BJ (cell line): ENCODE results near the gene ATP1A2. TPM values are rescaled to one million over a fixed set of nuclear protein-coding genes. Genes with fewer than 3 reads are reported as not detected.

ENCODE experiments used
- CTCF ChIA-PET: fragments of 350-600 bp; formaldehyde crosslinking; extraction: SDS; loops from one replicate; lab custom pipeline; 2021; ENCODE audit warnings: antibody characterized with exemption, inconsistent platforms; lab: Yijun Ruan, JAX
- POLR2A ChIA-PET: fragments of 300-600 bp; sonication (Branson Sonifier 250); formaldehyde crosslinking; extraction: SDS; loops from one replicate; lab custom pipeline; 2021; ENCODE audit warnings: antibody characterized with exemption; lab: Charles Lee
- DNase-seq: peaks from one replicate; pipeline ENCODE4 v3.0.0-alpha.2; 2011; ENCODE audit warnings: low read depth
- H3K27me3 ChIP-seq: 2 replicates; pipeline ENCODE4 v1.6.0; 2011; ENCODE audit warnings: low read length; ENCODE audit not compliant: control insufficient read depth, insufficient read depth
- H3K36me3 ChIP-seq: 2 replicates; pipeline ENCODE4 v1.5.1; 2011; ENCODE audit warnings: low read length; ENCODE audit not compliant: control insufficient read depth, insufficient read depth
- H3K4me3 ChIP-seq: 2 replicates; pipeline ENCODE4 v1.5.1; 2011; ENCODE audit warnings: low read depth, mild to moderate bottlenecking, control low read depth, low read length
- polyA plus RNA-seq: library from polyadenylated mRNA; depleted of rRNA; stranded (reverse); fragments of >200 nt; gene quantifications from 2 replicates; pipeline ENCODE4 v1.2.3, GENCODE V29; 2011
- TF ChIP-seq, protein P1 (sequence below): IDR thresholded peaks from 2 replicates; pipeline ENCODE4 v1.5.1; 2011; ENCODE audit warnings: low read depth, mild to moderate bottlenecking, control low read depth, inconsistent platforms, low read length, moderate library complexity; ENCODE audit not compliant: insufficient read depth

Gene ATP1A2
- polyA plus RNA-seq, 1 experiment, result 1.1 TPM

DNA sequence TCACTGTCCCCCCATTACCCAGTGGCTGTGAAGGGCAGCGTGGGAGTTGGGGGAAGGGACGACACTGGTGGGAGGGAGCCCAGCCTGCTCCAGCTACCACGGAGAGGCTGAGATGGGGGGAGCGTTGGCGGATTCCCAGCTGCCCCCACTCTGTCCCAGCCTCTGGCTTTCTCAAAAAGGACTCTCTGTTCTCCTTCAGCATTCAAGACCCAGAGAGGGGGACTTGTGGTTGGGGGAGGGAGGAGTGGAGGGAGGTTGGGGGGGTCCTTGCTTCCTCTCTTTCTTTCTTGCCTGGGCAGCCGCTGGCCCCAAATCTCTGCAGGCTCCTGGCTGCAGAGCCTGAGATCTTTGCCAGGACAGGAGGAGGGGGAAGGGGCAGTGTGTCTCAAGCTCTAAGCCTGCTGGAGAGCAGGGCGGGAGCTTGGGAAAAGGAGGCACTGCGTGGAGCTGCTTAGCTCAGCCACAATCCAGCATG is 2.2 kb downstream of the ATP1A2 start:
- DNase-seq, result no peak
- H3K27me3 ChIP-seq, result peaks cover 18% of the 10 kb centered on the region
- POLR2A ChIA-PET, result no interaction called here
- H3K4me3 ChIP-seq, result no peak overlapping the region
- CTCF ChIA-PET, result interaction anchor here (0.7 to 2.5 kb wide), 8 partner anchors 9 to 134 kb away, joined by 3 to 13 read pairs (median 5); no protein-coding TSS in a partner anchor
- no peaks in the 10 kb centered on the region for H3K36me3 ChIP-seq
- TF ChIP-seq, protein P1, sequence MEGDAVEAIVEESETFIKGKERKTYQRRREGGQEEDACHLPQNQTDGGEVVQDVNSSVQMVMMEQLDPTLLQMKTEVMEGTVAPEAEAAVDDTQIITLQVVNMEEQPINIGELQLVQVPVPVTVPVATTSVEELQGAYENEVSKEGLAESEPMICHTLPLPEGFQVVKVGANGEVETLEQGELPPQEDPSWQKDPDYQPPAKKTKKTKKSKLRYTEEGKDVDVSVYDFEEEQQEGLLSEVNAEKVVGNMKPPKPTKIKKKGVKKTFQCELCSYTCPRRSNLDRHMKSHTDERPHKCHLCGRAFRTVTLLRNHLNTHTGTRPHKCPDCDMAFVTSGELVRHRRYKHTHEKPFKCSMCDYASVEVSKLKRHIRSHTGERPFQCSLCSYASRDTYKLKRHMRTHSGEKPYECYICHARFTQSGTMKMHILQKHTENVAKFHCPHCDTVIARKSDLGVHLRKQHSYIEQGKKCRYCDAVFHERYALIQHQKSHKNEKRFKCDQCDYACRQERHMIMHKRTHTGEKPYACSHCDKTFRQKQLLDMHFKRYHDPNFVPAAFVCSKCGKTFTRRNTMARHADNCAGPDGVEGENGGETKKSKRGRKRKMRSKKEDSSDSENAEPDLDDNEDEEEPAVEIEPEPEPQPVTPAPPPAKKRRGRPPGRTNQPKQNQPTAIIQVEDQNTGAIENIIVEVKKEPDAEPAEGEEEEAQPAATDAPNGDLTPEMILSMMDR, result no peak

GRCh38 chr1:160118928-160119327 is 3.4 kb downstream of the ATP1A2 start:
- H3K4me3 ChIP-seq, result no peak overlapping the region
- peaks cover 18% of the 10 kb centered on the region for H3K27me3 ChIP-seq
- ChIA-PET POLR2A (no interaction called here), CTCF (interaction anchor here (1.1 to 2.5 kb wide), 5 partner anchors 9 to 44 kb away, joined by 4 to 13 read pairs (median 6); no protein-coding TSS in a partner anchor)
- no peak for DNase-seq
- H3K36me3 ChIP-seq, result no peaks in the 10 kb centered on the region
- TF ChIP-seq, protein P1, result no peak

GRCh38 chr1:160120797-160121196 is 5.2 kb downstream of the ATP1A2 start:
- ChIA-PET POLR2A (no interaction called here), CTCF (interaction anchor here (0.9 kb wide), 1 partner anchor 42 kb away, joined by 4 read pairs; no protein-coding TSS in a partner anchor)
- Histone ChIP-seq H3K27me3 (peaks cover 11% of the 10 kb centered on the region), H3K36me3 (no peaks in the 10 kb centered on the region), H3K4me3 (no peak overlapping the region)
- TF ChIP-seq, protein P1, result no peak
- no peak for DNase-seq

GRCh38 chr1:160121388-160121787 is 5.8 kb downstream of the ATP1A2 start:
- TF ChIP-seq, protein P1, result no peak
- no peaks in the 10 kb centered on the region for H3K36me3 ChIP-seq
- POLR2A ChIA-PET, result no interaction called here
- CTCF ChIA-PET, result interaction anchor here (0.9 to 2.0 kb wide), 2 partner anchors 20 to 41 kb away, joined by 4 to 7 read pairs; no protein-coding TSS in a partner anchor
- H3K27me3 ChIP-seq, result peaks cover 10% of the 10 kb centered on the region; the same call in 1 of the 2 replicates
- DNase-seq, result no peak
- H3K4me3 ChIP-seq, result no peak overlapping the region

- POLR2A ChIA-PET, result no interaction called here
- TF ChIP-seq, protein P1, result no peak
- CTCF ChIA-PET, result interaction anchor here (1.1 to 2.0 kb wide), 4 partner anchors 14 to 97 kb away, joined by 5 to 7 read pairs (median 6); no protein-coding TSS in a partner anchor
- no peak for DNase-seq
- no peaks in the 10 kb centered on the region for H3K27me3 ChIP-seq
- no peaks in the 10 kb centered on the region for H3K36me3 ChIP-seq
- no peak overlapping the region for H3K4me3 ChIP-seq
These were observed 7.5 kb downstream of the ATP1A2 start for GRCh38 chr1:160122978-160123495.
